ENCODE measurements around the gene RER1. TPM values are rescaled to one million over a fixed set of nuclear protein-coding genes. Genes with fewer than 3 reads are reported as not detected.

RER1 gene
- total and polyA plus RNA-seq, 12 donors, result 55.5 to 107 (median 77.3) TPM

DNA sequence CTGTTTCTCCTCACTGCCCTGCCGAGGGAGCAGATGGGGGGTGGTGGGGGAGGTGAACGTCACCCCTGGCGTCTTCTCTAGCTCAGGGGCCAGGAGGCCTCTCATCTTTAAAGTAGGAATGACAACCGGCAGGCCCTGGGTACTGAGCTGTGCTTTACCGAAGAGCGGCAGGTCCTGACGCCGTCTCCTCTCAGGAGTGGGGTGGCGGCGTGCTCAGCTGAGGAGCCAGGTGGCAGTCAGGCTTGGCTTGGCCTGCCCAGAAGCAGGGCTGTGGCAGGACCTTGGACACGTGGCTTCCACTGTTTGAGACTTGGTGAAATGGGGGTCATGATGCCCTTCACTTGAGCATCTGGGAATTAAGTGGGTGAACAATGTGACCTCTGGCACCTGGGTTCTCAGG, 3.1 kb downstream of the RER1 start:
- DNase-seq (no peak), ATAC-seq (no peak)
- H3K27ac ChIP-seq, result no peak overlapping the region
- peaks cover 0 to 67% (median 38%) of the 10 kb centered on the region in 9 donors for H3K36me3 ChIP-seq
- no peak overlapping the region for H3K4me3 ChIP-seq
- H3K27me3 ChIP-seq, result no peaks in the 10 kb centered on the region
- TF ChIP-seq, protein P1, sequence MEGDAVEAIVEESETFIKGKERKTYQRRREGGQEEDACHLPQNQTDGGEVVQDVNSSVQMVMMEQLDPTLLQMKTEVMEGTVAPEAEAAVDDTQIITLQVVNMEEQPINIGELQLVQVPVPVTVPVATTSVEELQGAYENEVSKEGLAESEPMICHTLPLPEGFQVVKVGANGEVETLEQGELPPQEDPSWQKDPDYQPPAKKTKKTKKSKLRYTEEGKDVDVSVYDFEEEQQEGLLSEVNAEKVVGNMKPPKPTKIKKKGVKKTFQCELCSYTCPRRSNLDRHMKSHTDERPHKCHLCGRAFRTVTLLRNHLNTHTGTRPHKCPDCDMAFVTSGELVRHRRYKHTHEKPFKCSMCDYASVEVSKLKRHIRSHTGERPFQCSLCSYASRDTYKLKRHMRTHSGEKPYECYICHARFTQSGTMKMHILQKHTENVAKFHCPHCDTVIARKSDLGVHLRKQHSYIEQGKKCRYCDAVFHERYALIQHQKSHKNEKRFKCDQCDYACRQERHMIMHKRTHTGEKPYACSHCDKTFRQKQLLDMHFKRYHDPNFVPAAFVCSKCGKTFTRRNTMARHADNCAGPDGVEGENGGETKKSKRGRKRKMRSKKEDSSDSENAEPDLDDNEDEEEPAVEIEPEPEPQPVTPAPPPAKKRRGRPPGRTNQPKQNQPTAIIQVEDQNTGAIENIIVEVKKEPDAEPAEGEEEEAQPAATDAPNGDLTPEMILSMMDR (IDR thresholded peaks at IDR 0.05), result no peak
- H3K4me1 ChIP-seq, result peaks cover 9 to 46% (median 31%) of the 10 kb centered on the region in 9 donors
- no peaks in the 10 kb centered on the region for H3K9me3 ChIP-seq
- intact Hi-C loops (cut with DNase I), result no loop called here
- 80 to 83% methylated on average over 11 of the region's 11 CpGs for WGBS, 2 donors

- WGBS, 2 donors, result 86 to 96% methylated on average over 10 of the region's 10 CpGs
- no peaks in the 10 kb centered on the region for H3K27me3 ChIP-seq
- ATAC-seq (no peak), DNase-seq (no peak)
- peaks cover 0 to 72% (median 43%) of the 10 kb centered on the region in 9 donors for H3K36me3 ChIP-seq
- H3K27ac ChIP-seq, result no peak overlapping the region
- intact Hi-C loops (cut with DNase I), result no loop called here
- peaks cover 9 to 43% (median 30%) of the 10 kb centered on the region in 9 donors for H3K4me1 ChIP-seq
- no peak overlapping the region for H3K4me3 ChIP-seq
- no peaks in the 10 kb centered on the region for H3K9me3 ChIP-seq
- TF ChIP-seq, protein P1 (IDR thresholded peaks at IDR 0.05), result no peak
Observed at GRCh38 chr1:2395245-2395644, 3.6 kb downstream of the RER1 start.

- Histone ChIP-seq H3K4me1 (peaks cover 9 to 34% (median 22%) of the 10 kb centered on the region in 9 donors), H3K4me3 (no peak overlapping the region), H3K36me3 (peaks cover 0 to 80% (median 46%) of the 10 kb centered on the region in 9 donors), H3K9me3 (no peaks in the 10 kb centered on the region), H3K27me3 (no peaks in the 10 kb centered on the region), H3K27ac (no peak overlapping the region)
- DNase-seq (no peak), ATAC-seq (no peak)
- intact Hi-C loops (cut with DNase I), result no loop called here
- WGBS, 2 donors, result 88 to 92% methylated on average over 17 of the region's 17 CpGs
- TF ChIP-seq, protein P1 (IDR thresholded peaks at IDR 0.05), result no peak
Observed at GRCh38 chr1:2396059-2396458, 4.4 kb downstream of the RER1 start.

GRCh38 chr1:2396476-2396875, 4.8 kb downstream of the RER1 start:
- no peaks in the 10 kb centered on the region for H3K9me3 ChIP-seq
- no peak for ATAC-seq
- TF ChIP-seq, protein P1 (IDR thresholded peaks at IDR 0.05), result no peak
- H3K27ac ChIP-seq, result no peak overlapping the region
- no peaks in the 10 kb centered on the region for H3K27me3 ChIP-seq
- H3K4me1 ChIP-seq, result peaks cover 9 to 34% (median 20%) of the 10 kb centered on the region in 9 donors
- intact Hi-C loops (cut with DNase I), result no loop called here
- H3K36me3 ChIP-seq, result peaks cover 0 to 82% (median 48%) of the 10 kb centered on the region in 9 donors
- WGBS, 2 donors, result 92 to 93% methylated on average over 5 of the region's 5 CpGs
- no peak overlapping the region for H3K4me3 ChIP-seq
- DNase-seq, result no peak

Measured in heart right ventricle (tissue), 16 donors.